GM21717 (cell line): ENCODE data around the gene GCA.

Experiments
- ATAC-seq: cut with Tn5 transposase; IDR thresholded peaks from one replicate; pipeline ENCODE4 v1.9.1; 2021; ENCODE audit warnings: mild to moderate bottlenecking, moderate library complexity; ENCODE audit not compliant: unreplicated experiment

GCA gene

DNA sequence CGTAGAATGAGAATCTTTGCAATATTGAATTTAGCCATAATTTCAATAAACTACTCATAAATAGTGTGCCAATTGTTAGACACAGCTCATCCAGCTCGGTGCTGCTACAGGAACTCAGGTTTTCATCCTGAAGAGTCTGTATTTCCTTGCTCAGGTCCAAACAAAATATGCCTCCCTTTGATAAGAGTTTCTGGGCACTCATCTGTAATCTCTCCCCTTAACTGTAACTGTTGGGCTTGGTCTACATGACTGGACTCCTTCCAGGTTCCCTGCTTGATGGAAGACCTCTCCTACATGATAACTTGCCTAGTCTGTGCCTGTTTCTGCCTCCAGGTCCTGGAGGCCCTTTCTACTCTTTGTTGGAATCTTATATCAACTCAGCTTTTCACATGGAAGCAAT lies 57.9 kb downstream of the GCA start:
- no peak for ATAC-seq

GRCh38 chr2:162403884-162404283 lies 60.0 kb downstream of the GCA start:
- no peak for ATAC-seq
